Smooth muscle cell (in vitro differentiated cells): Measurements from ENCODE around the gene CDC20. TPM values are rescaled to one million over a fixed set of nuclear protein-coding genes. Genes with fewer than 3 reads are reported as not detected.
"Not testable (repeated sequence)": the region's sequence is repeated elsewhere in the genome, so short reads cannot be mapped to it uniquely, and the experiment has no call there.

ENCODE experiments used
- DNase-seq: peaks from one replicate; lab custom pipeline; 2025; ENCODE audit not compliant: unreplicated experiment; lab: John Stamatoyannopoulos, UW
- H2AFZ ChIP-seq: fragments of 200-600 bp; sonication (generic); 2 replicates; pipeline ENCODE4 v1.6.0; 2016; ENCODE audit warnings: antibody characterized with exemption, low read depth, mild to moderate bottlenecking
- H3F3A ChIP-seq: fragments of 200-600 bp; sonication (generic); 2 replicates; pipeline ENCODE4 v1.6.0; 2017; ENCODE audit warnings: antibody characterized with exemption, low read depth
- H3K27ac ChIP-seq: fragments of 200-600 bp; sonication (generic); 2 replicates; pipeline ENCODE4 v1.5.1; 2016; ENCODE audit warnings: low read depth, mild to moderate bottlenecking
- H3K27me3 ChIP-seq: fragments of 200-600 bp; sonication (generic); 2 replicates; pipeline ENCODE4 v1.6.1; 2016; ENCODE audit warnings: low read depth, mild to moderate bottlenecking
- H3K36me3 ChIP-seq: fragments of 200-600 bp; sonication (generic); 2 replicates; pipeline ENCODE4 v1.5.1; 2016; ENCODE audit warnings: low read depth
- H3K4me1 ChIP-seq: fragments of 200-600 bp; sonication (generic); 2 replicates; pipeline ENCODE4 v1.5.1; 2016; ENCODE audit warnings: low read depth
- H3K4me2 ChIP-seq: fragments of 200-600 bp; sonication (generic); 2 replicates; pipeline ENCODE4 v1.6.0; 2016; ENCODE audit warnings: mild to moderate bottlenecking
- H3K4me3 ChIP-seq: fragments of 200-600 bp; sonication (generic); 2 replicates; pipeline ENCODE4 v1.5.1; 2016; ENCODE audit warnings: mild to moderate bottlenecking
- H3K79me2 ChIP-seq: fragments of 200-600 bp; sonication (generic); 2 replicates; pipeline ENCODE4 v1.6.0; 2016; ENCODE audit warnings: low read depth, mild to moderate bottlenecking
- H3K9ac ChIP-seq: fragments of 200-600 bp; sonication (generic); 2 replicates; pipeline ENCODE4 v1.6.0; 2016; ENCODE audit warnings: low read depth
- H3K9me3 ChIP-seq: fragments of 200-600 bp; sonication (generic); replicated peaks from 2 replicates; pipeline ENCODE4 v1.5.1; 2016; ENCODE audit warnings: low read depth
- H4K20me1 ChIP-seq: fragments of 200-600 bp; sonication (generic); 2 replicates; pipeline ENCODE4 v1.6.0; 2016; ENCODE audit warnings: low read depth
- WGBS: methylation state at CpG from one replicate; pipeline ENCODE4 v1.1.7; 2016; ENCODE audit warnings: low lambda C conversion rate; 5-methylcytosine and 5-hydroxymethylcytosine counted together
- polyA plus RNA-seq: library from polyadenylated mRNA; unstranded; fragments of >200 nt; fragmentation: Nextera tagmentation; extraction: Ambion mirVana; gene quantifications from 2 replicates; pipeline ENCODE4 v1.2.1, GENCODE V29; 2016
- total RNA-seq: library from RNA; depleted of rRNA; stranded (reverse); fragments of >200 nt; gene quantifications from 2 replicates; pipeline ENCODE4 v1.2.3, GENCODE V29; 2014
- TF ChIP-seq, protein P1 (sequence below): fragments of 200-600 bp; sonication (generic); IDR thresholded peaks from 2 replicates; pipeline ENCODE4 v1.5.1; 2017; ENCODE audit warnings: borderline replicate concordance, mild to moderate bottlenecking, antibody characterized with exemption; ENCODE audit not compliant: insufficient read depth, poor library complexity, severe bottlenecking

CDC20 gene
- total and polyA plus RNA-seq, 2 experiments from 2014 or later: 17.4 to 18.7 TPM

- Histone ChIP-seq H3K36me3 (peaks cover 3% of the 10 kb centered on the region), H3K4me1 (no peaks in the 10 kb centered on the region), H3K9me3 (no peaks in the 10 kb centered on the region), H3K79me2 (peaks cover 67% of the 10 kb centered on the region), H3K4me2 (no peak overlapping the region), H3K27me3 (no peaks in the 10 kb centered on the region), H3F3A (no peaks in the 10 kb centered on the region), H3K4me3 (no peak overlapping the region), H3K9ac (no peak overlapping the region), H4K20me1 (peaks cover 58% of the 10 kb centered on the region), H2AFZ (no peak overlapping the region), H3K27ac (no peak overlapping the region)
- TF ChIP-seq, protein P1, sequence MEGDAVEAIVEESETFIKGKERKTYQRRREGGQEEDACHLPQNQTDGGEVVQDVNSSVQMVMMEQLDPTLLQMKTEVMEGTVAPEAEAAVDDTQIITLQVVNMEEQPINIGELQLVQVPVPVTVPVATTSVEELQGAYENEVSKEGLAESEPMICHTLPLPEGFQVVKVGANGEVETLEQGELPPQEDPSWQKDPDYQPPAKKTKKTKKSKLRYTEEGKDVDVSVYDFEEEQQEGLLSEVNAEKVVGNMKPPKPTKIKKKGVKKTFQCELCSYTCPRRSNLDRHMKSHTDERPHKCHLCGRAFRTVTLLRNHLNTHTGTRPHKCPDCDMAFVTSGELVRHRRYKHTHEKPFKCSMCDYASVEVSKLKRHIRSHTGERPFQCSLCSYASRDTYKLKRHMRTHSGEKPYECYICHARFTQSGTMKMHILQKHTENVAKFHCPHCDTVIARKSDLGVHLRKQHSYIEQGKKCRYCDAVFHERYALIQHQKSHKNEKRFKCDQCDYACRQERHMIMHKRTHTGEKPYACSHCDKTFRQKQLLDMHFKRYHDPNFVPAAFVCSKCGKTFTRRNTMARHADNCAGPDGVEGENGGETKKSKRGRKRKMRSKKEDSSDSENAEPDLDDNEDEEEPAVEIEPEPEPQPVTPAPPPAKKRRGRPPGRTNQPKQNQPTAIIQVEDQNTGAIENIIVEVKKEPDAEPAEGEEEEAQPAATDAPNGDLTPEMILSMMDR: no peak
- WGBS: 86% methylated on average over 1 of the region's 1 CpG
- DNase-seq: no peak
Observed at GRCh38 chr1:43396059-43396458, 37.3 kb downstream of the CDC20 start.

- H3K27ac ChIP-seq: no peak overlapping the region
- no peak overlapping the region for H2AFZ ChIP-seq
- TF ChIP-seq, protein P1: no peak
- peaks cover 3% of the 10 kb centered on the region for H3K36me3 ChIP-seq
- no peak overlapping the region for H3K4me3 ChIP-seq
- no peaks in the 10 kb centered on the region for H3F3A ChIP-seq
- no peaks in the 10 kb centered on the region for H3K9me3 ChIP-seq
- peaks cover 52% of the 10 kb centered on the region for H3K79me2 ChIP-seq
- DNase-seq: no peak
- H3K4me1 ChIP-seq: no peaks in the 10 kb centered on the region
- H4K20me1 ChIP-seq: peaks cover 78% of the 10 kb centered on the region
- no peak overlapping the region for H3K9ac ChIP-seq
- H3K27me3 ChIP-seq: no peaks in the 10 kb centered on the region
- 97% methylated on average over 3 of the region's 3 CpGs for WGBS
- no peak overlapping the region for H3K4me2 ChIP-seq
Observed at GRCh38 chr1:43398227-43398626, 39.4 kb downstream of the CDC20 start.

- H3K36me3 ChIP-seq, H3K27me3 ChIP-seq, H3F3A ChIP-seq, DNase-seq, H3K4me1 ChIP-seq, H3K4me3 ChIP-seq, H2AFZ ChIP-seq, H3K4me2 ChIP-seq, H3K9ac ChIP-seq, H3K27ac ChIP-seq, H3K9me3 ChIP-seq: not testable (repeated sequence)
- H4K20me1 ChIP-seq: peaks cover 91% of the 10 kb centered on the region
- H3K79me2 ChIP-seq: peaks cover 30% of the 10 kb centered on the region
- WGBS: 97% methylated on average over 9 of the region's 9 CpGs
Observed at GRCh38 chr1:43400441-43400840, 41.7 kb downstream of the CDC20 start.

GRCh38 chr1:43402089-43402865, 43.5 kb downstream of the CDC20 start:
- peaks cover 19% of the 10 kb centered on the region for H3K79me2 ChIP-seq
- H2AFZ ChIP-seq: no peak overlapping the region
- H3K9me3 ChIP-seq: no peaks in the 10 kb centered on the region
- TF ChIP-seq, protein P1: no peak
- 98% methylated on average over 6 of the region's 6 CpGs for WGBS
- no peaks in the 10 kb centered on the region for H3K4me1 ChIP-seq
- peaks cover 4% of the 10 kb centered on the region for H3K36me3 ChIP-seq
- H3K4me3 ChIP-seq: no peak overlapping the region
- H3K27ac ChIP-seq: no peak overlapping the region
- peaks cover 85% of the 10 kb centered on the region for H4K20me1 ChIP-seq
- H3F3A ChIP-seq: no peaks in the 10 kb centered on the region
- H3K4me2 ChIP-seq: no peak overlapping the region
- H3K9ac ChIP-seq: no peak overlapping the region
- DNase-seq: no peak
- H3K27me3 ChIP-seq: no peaks in the 10 kb centered on the region
